DMS 273 treated with DMSO at 0.1 percent for 48 hours (cell line): ENCODE data around the gene EZR.

Experiments
- DNase-seq: peaks from one replicate; lab custom pipeline; 2025; lab: John Stamatoyannopoulos, UW

The EZR gene

DNA sequence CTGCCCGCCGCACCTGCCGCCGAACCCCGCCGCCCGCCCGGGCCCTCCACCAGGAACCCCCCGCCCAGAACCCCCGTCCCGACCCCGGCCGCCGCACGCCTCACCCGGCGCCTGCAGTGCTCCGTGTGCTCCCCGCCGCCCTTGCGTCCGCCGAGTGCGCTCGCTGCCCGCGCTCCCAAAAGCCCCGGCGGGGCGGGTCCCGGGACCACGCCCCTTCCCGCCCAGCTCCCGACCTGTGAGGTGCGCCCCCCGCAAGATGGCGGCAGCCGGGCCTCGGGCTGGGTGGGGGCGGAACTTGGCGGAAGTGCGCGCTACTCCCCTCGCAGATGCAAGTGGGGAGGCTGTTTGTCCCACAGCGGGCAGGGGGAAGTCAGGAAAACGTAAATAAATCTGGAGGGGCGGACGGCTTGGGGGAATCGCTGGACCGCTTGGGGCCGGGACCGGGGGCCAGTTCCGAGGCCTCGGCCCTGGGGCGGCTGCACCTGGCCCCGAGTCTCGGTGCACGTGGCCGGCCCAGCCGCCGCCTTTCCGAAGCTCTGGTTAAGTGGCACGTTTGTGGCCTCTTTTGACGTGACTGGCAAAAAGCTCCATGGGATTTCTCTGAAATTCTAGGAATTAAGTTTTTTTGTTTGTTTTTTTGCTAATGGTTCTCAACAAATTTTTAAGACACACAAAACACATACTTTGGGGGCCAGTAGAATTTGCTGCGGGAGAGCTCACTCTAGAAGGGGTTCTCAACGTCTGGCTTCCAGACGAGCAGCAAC, at the start of gene EZR:
Gene EZR, minus strand, starts transcription at position 156 of the 764 bp plus-strand sequence. CDS start 1,275 bp downstream, outside the sequence.
- DNase-seq: peak; percentile 34

DNA sequence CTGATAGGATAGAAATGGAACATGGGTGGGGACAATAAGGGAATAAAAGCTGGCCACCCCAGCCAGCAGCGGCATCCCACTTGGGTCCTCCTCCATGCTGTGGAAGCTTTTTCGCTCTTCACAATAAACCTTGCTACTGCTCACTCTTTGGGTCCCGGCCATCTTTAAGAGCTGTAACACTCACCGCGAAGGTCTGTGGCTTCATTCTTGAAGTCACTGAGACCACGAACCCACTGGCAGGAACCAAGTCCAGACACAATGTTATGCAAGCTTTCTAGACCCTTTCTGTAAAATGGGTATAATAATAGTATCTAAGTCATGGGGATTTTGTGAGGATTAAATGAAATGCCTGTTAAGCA, 48.9 kb upstream of the EZR start:
- no peak for DNase-seq

DNA sequence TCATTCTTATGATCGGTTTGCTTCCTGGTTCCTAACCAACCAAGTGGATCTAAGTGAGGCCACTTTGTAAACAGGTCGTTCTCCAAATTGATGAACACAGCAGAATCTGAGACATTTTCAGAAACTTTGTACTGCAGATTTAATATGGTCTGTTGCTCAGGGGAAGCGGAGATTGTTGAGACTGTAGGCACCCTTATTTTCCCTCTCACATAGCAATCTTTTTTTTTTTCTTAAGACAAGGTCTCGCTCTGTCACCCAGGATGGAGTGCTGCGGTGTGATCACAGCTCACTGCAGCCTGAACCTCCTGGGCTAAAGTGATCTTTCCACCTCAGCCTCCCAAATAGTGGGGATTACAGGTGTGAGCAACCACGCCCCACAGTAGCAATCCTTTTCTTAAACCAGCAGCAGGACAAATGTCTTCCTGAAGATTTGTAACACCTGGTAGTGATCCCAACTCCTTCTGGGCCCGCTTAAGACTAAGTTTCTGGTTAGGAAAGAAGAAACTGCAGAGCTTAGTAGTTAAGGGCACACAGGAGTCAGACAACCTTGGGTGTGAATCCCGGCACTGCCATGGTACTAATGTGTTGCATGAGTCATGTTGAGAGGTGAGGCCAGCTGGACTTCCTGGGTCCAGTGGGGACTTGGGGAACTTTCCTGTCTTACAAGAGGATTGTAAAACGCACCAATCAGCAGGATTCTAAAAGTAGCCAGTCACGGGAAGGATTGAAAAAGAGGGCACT, 48.4 kb upstream of the EZR start:
- DNase-seq: no peak

DNA sequence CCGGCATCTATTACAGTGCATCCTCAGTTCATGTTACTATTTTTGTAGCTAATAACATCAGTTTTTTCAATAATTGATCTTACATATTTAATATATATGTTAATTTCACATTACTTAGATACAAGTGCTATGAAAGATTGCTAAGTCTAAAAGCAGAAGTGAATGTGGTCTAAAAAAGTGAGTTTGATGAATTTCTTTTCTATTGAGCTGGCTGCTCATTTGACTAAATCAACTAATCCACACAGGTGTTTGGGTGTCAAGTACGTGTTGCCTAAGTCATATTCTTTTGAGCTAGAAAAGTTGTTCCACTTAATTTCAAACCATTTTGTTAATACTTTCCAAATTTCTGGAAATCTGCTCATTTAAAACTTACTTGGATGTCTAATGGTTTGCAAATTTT, 46.6 kb upstream of the EZR start:
- no peak for DNase-seq

DNA sequence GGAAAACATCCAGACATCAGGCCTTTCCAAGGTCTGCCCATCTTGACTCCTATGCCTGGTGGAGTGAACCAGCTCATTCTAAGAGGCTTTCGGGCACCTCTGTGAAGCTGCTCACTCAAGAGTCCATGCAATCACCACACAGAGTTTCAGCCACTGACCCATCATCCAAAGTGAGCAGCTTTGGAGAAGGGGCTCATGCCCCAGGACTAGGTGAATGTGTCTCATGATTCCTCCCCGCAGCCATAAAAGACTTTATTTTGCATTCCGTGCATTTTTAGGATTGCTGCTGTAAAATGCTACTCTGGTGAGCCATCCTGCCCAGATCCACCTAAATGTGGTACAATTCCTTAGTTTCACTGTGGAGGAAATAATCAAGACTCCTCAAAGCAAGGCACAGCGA, 44.5 kb upstream of the EZR start:
- no peak for DNase-seq

DNA sequence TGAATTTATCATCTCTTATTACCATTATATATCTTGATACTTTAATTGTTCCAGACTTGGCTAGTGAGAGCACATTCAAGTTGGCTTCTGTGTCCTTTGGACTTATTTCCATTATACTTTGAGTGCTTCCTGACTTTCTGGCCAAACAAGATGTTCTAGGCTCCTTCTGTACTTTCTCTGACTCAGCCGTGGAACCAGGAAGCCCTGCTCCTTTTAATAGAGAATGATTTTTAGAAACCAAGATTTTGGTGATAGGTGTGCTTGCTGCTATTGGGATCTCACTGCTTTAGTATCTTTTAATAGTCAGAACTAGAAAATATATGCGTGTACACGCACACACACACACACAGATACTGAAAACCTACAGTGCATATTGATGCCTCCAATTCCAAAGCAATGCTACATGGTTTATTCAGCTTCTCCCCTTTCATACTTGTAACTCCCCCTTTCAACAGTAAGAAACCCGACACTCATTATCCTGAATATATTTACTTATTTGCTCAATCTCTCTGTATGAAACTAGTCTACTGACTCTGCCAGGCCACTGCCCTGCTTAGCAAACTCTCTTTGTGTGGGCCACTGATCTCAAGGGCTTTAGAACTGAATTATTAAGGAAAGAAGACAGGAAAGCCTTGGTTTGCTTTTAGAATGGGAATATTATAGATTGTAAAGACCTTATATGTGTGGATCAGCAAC, 42.7 kb upstream of the EZR start:
- no peak for DNase-seq

DNA sequence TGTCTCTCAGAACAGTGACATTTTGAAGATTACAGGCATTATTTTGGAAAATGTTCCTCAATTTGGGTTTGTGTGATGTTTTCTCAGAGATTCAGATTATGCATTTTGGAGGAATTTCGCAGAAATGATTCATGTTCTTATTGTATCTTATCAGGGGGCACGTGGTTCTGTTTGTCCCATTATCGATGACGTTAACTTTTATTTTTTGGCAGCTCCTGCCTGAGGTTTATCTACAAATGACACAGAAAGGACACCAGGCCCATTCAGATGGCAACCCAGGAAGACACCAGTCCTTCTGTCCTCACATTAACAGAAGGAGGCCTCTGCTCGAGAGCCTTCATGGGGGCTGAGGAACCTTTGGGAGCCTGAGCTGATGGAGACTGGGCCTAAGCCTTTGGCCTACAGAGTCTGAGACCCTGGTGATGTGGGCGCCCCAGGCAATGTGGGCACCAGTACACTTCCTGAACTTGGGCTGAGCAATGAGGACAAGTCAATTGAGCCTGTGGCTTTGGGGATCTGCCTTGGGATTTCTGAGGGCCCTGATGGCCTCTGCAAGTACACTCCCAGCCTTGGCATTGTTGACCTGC, 41.2 kb upstream of the EZR start:
- DNase-seq: no peak

DNA sequence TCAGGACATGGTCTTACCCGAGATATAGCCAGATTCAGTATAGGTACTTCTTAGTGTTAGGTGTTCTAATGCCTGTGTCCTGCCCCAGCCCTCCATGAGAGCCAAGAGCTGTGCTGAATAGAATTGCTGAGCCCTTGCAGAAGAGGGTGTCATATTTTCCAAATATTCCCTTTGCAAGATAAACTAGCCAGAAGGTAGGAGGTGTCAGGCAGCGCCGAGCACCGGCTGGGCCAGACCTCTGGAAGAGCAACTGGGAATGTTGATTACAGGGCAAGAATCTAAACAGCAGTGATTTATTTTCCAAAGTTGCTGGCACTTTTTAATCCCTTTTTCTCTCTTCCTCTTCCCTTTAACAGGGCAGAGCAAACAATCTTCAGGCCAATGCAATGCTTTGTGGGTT, 37.1 kb upstream of the EZR start:
- no peak for DNase-seq

DNA sequence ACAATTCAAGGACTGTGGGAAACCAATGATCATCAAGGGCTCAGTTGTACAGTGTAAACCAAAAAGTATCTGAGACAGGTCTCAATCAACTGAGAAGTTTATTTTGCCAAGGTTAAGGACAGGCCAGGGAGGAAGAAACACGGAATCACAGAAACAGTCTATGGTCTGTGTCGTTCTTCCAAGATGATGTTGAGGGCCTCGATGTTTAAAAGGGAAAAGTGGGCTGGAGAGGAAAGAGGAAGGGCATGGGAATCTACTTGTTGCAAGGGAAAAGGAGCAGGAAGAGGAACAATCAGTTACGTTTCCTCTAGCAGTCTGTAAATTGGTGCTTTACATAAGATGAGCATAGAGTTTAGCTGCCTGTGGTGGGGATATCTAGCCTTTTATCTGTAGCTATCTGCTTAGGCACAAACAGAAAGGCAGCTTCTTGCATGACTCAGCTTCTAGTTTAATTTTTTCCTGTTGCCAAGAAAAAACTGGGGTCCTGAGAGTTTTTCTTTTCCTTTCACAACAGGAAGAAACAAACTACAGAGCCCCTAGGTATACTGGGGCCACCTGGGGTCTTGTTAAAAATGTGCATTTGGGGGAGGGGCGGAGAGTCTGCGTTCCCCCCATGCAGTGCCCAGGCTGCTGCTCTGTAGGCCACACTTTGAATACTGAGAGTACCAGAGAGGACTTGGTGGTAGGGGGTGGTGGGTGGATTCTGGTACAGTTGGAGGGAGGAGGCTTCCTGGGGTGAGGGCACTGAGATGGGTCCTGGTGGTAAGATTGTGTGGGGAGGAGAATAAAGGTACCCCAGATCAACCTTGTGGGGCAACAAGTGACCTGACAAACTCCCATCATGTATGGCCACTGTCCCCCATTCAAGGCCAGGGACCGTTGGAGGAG, 35.3 kb upstream of the EZR start:
- no peak for DNase-seq

DNA sequence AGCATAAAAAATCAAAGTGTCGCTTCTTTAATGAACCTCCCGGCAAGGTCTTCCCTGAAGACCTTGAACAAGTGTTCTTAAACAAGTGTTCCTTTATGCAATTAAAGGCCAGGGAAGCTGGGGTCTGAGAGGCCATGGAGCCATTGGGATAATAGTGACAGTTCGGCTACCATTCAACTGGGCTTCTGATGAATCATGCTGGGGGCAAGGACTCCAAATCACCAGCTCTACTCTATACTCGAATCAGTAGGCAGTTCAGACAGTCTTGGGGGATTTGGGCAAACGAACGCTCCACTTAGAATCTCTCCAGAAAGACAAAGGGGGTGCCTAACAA, 34.7 kb upstream of the EZR start:
- no peak for DNase-seq

DNA sequence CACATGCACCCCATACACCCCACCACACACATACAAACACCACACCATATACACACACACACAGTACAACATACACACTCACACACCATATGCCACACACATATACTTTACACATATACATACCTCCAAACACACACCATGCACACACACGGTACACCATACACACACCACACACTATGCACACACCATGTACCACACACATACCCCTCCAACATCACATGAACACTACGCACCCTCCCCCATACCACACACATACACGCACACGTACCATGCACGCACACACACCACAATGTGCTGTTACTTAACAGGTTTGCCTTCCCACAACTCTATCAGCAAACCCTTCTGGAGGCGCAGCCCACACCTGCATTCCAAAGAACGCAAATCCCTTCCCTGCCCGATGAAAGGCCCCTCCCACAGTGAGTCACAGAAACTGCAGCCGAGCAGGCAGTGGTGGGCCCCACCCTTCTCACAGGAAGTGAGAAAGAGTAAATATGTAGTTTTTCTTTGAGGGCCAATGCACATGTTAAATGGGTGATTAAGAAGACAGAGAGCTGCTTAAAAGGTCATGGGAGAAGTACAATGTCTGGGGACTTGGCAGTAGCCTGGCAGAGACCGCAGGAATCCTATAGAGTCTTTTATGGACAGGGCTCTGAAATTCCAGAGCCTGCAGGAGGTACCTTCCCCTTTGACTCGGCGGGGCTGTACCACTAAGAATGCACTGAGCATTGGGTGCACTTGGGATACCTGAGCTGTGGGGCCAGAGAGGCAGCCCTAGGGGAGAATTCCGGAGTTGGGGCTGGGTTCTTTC, 34.1 kb upstream of the EZR start:
- no peak for DNase-seq

DNA sequence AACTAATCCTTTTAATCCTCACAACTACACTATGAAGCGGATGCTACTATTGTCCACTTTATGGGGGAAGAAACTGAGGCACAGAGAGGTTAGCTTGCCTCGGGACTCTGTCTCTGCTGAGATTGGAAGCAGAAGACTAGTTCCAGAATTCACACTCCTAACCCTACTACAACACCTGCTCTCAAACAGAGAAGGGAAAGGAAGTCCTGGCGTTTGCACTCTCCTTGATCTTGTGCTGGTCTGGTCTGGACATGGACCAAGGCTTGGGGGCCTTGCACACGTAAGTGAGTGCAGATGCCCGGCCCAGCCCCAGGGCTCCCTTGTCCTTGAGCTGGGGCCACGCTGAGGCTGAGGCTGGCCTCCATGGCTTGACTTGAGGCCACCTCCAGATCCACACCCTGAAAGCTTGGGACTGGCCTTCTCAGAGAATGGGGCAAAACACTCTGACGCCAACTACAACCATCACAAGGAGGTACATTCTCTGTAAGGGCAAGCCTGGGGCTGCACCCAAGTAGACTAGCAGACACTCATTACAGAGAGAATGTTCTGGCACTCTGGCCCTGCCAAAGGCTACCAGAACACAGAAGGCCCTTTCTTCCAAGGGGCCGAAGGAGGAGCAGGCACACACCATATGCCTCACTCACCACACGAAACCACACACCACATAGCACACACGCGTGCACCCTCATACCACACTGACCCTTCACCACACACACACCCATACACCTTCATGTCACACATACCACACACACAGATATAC, 33.3 kb upstream of the EZR start:
- no peak for DNase-seq

DNA sequence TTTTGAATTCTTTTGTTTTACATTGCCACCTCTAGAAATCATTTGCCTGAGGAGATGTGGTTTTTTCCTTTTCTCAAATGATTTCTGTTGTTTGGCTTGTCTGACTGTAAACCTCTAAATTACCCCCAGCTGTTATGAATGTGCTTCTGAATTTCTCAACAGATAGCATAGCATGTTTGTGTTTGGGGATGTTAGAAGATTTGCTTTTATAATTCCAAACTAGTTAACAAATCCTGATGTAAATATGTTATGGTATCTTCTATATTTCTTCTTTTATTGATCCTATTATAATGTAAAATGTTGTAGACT, 31.6 kb upstream of the EZR start:
- no peak for DNase-seq

DNA sequence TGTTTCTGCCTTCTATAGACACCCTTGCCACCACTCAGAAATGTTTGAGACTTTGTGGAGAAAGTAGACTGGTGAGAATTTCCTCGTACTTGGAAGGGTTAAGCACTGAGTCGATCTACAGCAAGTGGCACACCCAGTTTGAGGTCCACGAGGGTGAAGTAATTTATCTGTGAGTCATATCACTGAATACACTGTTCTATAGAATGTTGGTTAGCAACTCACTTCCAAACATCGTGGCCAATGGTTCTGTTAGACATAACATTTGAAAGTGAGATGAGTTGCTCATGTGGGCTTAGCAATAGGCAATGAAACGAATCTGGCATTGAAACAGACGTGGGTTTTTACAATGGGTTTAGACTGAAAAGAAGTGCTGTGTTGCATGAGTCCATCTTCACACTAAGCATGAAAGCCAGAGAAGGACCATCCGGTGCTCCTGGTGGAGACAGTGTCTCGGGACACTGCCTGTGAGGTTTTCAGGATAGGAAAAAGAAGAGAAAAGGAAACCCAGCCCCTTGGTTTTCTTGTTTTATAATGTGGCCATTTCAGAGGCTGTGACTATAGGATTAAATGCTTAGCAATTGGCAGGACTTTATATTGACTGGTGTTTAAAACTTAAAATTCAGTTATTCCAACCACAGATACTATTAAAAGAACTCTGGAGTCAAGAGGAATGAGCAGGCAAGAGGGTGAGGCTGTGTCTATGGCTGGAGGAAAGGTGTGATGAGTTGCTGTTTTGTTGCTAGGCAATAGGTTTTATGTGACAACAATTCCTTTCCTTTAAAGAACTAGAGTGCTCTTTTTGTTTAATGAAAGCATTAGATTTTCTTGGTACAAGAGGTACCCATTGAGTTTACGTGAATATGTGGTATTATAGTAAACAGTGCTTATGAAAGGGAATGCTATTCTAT, 31.0 kb upstream of the EZR start:
- no peak for DNase-seq

DNA sequence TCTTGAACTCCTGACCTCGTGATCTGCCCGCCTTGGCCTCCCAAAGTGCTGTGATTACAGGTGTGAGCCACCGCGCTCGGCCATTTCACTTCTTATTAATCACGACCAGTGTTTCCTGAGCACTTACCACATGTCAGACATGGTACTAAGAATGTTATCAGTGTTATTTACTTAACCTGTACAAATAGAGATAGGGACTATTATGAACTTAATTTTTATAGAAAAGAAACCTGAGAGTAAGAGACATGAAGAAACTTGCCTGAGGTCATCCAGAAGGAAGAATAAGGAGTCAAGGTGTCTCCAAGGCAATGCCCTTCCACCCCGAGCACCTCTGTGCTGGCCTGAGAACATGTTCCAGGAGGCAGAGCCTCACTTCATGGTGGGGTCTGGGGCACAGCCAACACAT, 29.3 kb upstream of the EZR start:
- no peak for DNase-seq

DNA sequence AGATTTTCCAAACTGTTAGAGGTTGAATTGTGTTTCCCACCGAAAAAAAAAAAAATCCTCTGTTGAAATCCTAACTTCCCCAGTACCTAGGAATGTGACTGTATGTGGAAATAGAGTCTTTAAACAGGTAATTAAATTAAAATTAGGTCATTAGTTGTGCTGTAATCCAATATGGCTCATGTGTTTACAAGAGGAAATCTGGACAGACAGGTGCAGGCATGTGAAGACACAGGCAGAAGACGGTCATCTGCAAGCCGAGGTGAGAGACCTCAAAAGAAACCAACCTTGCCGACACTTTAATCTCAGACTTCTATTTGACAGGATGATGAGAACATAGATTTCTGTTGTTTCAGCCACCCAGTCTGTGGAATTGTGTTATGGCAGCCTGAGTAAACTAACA, 28.6 kb upstream of the EZR start:
- DNase-seq: no peak

DNA sequence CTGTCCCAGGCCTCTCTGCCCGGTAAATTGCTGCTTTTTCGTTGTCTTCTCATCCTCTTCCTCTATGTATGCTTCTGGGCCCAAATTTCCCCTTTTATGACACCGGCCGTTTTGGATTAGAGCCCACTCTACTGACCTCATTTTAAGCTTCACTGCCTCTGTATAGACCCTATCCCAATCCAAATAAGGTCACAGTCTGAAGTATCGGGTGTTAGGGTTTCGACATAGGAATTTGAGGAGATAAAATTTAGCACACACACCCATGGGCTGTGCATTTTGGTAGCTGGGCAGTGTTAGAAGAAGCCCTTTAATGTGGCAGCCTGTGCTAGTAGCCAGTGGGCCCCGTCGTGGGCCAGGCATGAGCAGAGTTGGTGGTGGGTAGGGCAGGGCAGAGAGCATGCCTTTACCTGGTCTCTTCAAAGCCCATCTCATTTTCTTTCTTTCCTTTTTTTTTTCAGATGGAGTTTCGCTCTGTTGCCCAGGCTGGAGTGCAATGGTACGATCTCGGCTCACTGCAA, 27.9 kb upstream of the EZR start:
- DNase-seq: no peak

DNA sequence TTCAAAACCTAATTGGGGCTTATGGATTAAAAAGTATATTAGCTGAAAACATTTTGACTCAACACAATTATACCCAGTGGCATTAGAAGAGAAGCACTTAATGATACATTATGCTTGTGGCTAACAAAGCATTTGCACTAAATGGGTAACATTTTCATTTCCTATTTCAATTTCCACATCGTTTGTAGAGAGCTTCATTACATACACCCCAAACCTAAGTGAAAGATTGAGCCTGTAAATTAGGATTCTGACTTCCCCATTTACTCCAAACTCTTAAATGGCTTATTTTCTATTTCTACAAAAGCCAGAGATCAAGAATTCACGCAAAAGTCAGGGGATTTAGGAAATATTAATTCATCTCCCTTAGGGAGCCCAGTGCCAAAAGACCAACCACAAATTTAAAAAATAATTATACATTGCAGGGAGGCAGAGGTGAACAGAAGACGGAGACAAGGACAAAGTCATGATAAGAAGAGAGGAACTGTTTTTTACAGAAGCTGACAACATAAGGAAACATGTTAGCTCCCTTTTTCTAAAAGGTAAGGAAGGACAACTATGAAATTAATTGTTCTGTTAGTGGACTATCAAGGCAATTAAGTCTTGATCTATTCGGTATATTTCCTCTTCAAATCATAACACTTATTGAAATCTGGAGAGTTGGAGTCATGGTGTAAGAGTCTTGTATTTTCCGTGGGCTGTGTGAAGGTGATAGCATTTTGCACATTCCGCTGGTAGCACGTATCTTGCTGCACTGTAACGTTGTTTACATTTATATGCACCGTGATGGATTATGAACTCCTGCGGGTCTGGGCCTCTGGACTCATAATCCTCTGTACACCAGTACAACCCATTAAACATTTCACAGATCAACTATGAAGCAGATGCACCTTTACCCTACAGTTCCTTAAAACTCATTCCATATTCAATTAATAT, 24.8 kb upstream of the EZR start:
- no peak for DNase-seq
